Inferior parietal cortex (tissue), 1 donor: ENCODE results near the gene PELI3.

Experiments
- DNase-seq: peaks from one replicate; pipeline ENCODE4 v3.0.0-alpha.2; 2016; ENCODE audit errors: extremely low spot score

PELI3 gene

DNA sequence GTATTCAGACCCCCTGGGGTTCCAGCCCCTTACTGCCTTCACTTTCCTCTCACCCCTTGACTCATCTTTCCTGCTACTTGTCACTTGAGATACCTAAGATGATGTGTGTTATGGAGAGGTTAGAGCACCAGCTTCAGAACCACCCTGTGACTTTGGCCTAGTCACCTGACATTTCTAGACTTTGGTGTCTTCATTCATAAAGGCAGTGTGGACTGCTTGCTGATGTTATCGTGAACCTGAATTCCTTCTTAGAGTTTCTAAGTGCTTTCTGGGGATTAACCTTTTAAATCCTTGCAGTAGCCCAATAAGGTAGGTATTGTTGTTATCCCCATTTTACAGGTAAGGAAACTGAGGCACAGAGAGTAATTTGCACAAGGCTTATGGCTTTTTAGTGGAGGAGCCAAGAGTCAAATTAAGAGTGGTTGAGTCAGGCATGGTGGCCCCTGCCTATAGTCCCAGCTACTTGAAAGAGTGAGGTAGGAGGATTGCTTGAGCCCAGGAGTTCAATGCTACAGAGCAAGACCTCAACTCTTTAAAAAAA is 38.6 kb downstream of the PELI3 start:
- no peak for DNase-seq

DNA sequence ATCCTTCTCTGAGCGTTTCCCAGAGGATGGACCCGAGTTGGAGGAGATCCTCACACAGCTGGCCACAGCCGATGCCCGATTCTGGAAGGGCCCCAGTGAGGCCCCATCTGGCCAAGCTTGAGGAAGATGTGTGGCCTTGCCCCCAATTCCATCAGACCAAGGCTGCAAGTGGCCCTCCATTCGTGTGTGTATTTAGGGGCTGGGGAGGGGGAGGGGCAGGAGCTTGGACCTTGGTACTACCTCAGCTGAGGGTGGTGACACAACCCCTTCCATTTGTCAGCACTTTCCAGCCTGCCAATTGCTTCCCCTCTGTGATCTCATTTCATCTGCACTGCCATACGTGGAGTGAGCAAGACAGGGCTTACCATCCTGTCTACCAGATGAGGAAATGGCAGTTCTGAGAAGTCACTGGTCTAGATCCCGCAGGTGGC is 42.4 kb downstream of the PELI3 start:
- no peak for DNase-seq

DNA sequence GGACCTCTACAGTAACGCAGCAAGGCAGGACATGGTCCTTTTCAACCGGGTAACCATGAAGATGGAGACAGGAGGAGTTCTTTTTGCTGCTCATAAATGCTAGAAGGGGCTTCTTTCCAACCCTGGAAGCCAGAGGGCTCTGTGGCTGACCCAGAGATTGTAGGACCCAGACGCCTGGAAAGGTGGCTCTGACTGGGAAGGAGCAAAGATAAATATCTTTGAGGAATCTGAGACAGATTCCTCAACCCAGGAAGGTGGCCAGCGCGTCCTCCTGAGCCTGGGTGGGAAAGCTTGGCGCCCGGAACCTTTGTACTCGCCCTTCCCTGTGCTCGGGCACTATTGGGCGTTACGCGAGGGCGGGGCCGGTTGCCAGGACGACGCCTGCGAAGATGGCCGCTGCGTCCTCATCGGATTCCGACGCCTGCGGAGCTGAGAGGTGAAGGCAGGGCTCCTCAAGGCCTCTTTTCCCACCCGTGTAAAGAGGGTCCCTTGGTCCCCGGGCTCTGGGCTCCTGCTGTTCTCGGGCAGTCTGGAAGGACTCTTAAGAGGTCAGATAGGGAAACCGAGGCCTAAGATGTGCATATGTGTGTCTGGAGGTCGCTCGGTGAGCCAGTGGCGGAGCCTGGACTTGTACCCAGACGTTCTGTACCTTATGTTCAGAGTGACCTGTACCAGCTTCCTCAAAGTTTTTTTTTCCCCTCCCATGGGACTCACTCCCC is 43.7 kb downstream of the PELI3 start, which contains the start of gene BBS1:
Gene BBS1, plus strand, starts transcription at position 365 of the 719 bp plus-strand sequence. Its CDS starts 25 bp downstream, at position 390.
- DNase-seq, result peak; percentile 81

DNA sequence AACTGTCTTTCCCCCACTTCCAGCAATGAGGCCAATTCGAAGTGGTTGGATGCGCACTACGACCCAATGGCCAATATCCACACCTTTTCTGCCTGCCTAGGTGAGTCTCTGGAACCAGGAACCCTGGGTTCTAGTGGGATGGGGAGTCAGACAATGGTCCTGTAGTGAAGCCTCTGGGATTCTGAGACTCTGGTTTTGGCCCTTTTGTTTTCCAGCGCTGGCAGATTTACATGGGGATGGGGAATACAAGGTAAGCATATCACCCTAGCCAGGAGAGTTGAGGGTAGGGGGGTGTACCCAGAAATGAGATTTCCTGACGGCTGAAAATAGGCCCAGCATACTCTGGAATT is 44.3 kb downstream of the PELI3 start:
- DNase-seq, result no peak

DNA sequence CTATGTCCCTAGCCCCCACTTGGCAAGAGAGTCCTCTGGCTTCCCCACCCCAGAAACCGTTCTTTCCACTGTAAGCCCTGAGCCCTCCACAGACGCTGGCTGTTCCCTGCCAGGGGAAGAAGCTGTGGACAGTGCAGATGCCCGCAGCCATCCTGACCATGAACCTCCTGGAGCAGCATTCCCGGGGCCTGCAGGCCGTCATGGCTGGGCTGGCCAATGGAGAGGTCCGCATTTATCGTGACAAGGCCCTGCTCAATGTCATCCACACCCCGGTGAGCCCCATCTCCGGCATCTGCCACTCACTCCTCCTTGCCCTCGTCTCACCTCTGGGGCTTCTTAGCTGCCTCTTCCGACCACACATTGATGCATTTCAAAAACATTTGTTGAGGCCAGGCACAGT is 56.9 kb downstream of the PELI3 start:
- no peak for DNase-seq

DNA sequence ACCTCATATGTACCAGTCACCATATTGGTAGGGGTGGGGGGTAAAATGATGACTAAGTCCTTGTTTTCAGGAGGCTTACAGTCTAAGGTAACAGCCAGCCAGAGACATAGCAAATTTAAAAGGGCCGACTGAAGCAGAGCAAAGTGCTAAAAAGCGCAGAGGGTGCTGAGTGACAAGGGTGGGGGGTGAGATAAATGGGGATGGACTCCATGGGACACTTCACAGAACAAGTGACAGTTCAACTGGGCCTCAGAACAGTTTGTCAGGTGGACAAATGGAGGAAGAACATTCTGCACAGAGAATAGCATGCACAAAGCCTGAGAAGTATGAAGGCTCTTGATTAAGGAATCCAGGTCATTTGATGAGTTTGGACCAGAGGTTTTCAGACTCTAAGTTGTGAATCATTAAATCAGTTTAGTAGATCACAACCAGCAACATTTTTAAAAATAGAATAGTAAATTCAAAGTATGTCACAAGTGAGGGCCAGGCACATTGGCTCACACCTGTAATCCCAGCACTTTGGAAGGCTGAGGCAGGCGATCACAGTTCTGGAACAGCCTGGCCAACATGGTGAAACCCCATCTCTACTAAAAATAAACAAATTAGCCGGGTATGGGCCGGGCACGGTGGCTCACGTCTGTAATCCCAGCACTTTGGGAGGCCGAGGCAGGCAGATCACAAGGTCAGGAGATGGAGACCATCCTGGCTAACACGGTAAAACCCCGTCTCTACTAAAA is 57.8 kb downstream of the PELI3 start:
- DNase-seq, result no peak
